Measurements from ENCODE around the gene DAPK2. TPM values are rescaled to one million over a fixed set of nuclear protein-coding genes. Genes with fewer than 3 reads are reported as not detected.

The DAPK2 gene
- total RNA-seq, 4 donors from 2014 or later, result 15.5 to 112 (median 57.5) TPM

DNA sequence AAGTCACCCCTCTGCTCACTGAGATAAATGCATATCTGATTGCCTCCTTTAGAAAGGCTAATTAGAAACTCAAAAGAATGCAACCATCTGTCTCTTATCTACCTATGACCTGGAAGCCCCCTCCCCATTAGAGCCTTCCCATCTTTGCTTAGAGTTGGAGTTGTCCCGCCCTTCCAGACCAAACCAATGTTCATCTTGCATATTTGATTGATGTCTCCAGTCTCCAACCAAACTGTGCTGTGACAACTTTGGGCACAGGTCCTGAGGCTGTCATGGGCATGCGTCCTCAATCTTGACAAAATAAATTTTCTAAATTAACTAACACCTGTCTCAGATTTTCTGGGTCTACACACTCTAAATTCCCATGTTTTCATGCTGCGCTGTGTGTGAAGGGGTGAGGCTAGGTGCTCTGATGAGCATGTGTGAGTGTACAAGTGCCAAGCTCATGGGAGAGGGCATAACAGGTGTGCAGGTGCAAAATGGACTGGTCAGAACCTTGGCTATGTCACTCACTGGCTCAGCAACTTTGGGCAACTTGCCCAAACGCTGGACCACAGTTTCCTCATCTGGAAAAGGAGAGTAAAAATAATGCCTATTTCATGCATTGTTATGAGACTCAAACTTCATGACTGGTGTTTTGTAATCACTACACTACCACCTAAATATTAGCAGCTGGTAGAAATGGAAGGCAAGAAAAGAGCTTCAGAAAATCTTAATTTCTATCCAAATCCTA is 7.2 kb downstream of the DAPK2 start:
- TF ChIP-seq, protein P1, sequence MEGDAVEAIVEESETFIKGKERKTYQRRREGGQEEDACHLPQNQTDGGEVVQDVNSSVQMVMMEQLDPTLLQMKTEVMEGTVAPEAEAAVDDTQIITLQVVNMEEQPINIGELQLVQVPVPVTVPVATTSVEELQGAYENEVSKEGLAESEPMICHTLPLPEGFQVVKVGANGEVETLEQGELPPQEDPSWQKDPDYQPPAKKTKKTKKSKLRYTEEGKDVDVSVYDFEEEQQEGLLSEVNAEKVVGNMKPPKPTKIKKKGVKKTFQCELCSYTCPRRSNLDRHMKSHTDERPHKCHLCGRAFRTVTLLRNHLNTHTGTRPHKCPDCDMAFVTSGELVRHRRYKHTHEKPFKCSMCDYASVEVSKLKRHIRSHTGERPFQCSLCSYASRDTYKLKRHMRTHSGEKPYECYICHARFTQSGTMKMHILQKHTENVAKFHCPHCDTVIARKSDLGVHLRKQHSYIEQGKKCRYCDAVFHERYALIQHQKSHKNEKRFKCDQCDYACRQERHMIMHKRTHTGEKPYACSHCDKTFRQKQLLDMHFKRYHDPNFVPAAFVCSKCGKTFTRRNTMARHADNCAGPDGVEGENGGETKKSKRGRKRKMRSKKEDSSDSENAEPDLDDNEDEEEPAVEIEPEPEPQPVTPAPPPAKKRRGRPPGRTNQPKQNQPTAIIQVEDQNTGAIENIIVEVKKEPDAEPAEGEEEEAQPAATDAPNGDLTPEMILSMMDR (IDR thresholded peaks at IDR 0.05; ENCODE audit: low read depth), result no peak

DNA sequence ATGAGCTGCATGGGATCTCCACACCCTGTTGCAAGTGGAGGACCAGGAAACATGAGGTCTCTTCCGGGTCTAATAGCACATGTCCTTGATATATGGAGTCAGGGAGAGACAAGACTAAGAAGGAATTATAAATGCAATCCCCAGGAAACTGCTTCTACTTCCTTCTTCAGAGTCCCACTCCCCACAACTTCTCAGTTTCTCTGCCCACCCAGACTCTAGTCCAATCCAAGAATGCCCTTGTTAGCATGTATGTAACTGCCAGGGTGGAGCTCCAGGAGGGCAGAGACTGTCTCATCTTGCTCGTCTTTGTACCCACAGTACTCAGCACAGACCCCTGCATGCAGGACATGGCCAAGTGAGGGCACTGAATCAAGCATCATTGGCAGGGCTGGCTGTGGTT is 8.3 kb downstream of the DAPK2 start:
- TF ChIP-seq, protein P1 (IDR thresholded peaks at IDR 0.05; ENCODE audit: low read depth), result no peak

DNA sequence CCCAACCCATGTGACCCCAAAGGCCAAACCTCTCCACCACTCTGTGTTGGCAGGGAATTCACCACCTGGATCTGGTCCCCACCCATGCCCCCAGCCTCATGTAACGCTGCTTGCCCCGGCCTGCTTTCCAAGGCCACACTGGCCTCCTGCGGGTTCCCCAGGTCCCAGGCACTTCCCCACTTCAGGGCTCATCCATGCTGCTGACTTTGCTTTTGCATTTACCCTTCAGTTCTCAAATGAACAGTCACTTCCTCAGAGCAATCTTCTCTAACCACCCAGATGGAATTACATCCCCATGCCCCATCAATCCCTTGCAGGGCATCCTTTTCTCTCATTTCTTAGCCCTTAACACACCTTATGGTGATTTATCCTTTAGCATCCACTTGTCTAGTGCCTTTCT is 9.2 kb downstream of the DAPK2 start:
- TF ChIP-seq, protein P1 (IDR thresholded peaks at IDR 0.05; ENCODE audit: low read depth), result no peak

DNA sequence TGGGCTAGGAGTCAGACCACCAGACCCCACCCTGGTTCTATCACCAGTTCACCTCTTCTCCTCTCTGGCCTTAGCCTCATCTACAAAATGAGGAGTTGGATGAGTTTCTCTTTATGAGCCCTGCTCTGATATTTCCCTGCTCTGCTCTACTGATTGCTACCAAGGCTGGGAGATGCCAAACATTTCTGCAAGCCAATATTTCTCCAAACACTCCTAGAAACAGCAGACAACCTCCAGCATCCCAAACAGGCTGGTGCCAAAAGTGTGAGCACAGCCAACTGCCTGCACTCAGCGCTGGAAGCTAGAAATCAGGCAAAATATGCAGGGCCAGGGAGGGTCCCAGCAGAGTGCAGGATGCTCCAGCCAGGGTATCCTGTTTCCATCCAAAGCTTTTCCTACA is 10.8 kb downstream of the DAPK2 start:
- TF ChIP-seq, protein P1 (IDR thresholded peaks at IDR 0.05; ENCODE audit: low read depth), result no peak

DNA sequence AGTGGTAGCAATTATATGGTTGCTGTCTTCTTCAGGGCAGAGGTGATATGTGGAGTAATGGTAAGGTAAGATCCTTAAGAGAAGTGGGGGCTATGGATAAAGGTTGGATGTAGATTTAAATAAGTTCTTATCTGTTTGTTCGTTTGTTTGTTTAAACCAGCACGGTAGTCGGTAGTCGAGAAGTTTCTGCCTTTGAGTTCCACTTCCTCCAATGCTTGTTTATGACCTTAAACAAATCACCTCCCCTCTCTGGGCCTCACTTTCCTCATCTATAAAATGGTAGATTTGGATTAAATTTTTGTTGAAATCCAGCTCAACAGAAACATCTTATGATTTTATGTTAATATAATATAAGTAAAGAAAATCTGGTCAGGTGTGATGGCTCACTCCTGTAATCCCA is 11.8 kb downstream of the DAPK2 start:
- TF ChIP-seq, protein P1 (IDR thresholded peaks at IDR 0.05; ENCODE audit: low read depth), result no peak

DNA sequence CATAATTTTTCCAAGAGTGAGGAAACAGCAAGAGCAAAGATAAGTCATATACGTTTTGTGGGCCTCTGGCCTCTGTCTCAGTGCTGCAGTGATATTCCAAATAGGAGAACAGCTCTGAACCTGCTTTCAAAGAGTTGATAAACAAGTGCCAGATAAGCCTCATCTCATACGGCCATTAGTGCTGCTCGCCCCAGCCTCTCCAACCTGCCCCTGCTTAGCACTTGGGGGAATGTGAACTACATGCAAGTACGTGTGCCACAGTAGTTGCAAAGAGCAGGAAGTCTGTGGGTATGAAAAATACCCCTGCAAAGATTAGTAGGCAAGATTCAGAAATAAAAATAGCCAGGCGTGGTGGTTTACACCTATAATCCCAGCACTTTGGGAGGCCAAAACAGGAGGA is 14.0 kb downstream of the DAPK2 start:
- TF ChIP-seq, protein P1 (IDR thresholded peaks at IDR 0.05; ENCODE audit: low read depth), result no peak

DNA sequence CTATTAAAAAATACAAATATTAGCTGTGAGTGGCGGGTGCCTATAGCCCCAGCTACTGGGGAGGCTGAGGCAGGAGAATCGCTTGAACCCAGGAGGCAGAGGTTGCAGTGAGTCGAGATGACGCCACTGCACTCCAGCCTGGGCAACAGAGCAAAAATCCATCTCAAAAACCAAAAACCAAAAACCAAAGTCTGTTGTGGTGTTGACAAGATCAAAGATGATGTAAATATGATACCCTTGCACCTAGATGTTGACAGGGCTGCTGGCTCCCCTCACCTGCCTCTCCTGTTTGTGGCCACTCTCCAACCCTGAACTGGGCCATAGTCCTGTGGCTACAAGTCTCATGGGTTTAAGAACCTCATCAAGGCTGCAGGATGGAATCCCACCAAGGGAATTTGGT is 16.2 kb downstream of the DAPK2 start:
- TF ChIP-seq, protein P1 (IDR thresholded peaks at IDR 0.05; ENCODE audit: low read depth), result no peak
